Spleen (tissue), 7 donors: ENCODE results near the gene CACNA1C.

Experiments used
- CTCF ChIP-seq, 11 experiments: fragments of 200-600 bp in 7 of 11; fragments of 450-650 bp in 4 of 11; sonication (generic) in 4 of 11; IDR thresholded peaks in 8 of 11; conservative IDR thresholded peaks in 3 of 11; 1 replicate in 7 of 11; 2 replicates in 4 of 11; pipeline versions ENCODE4 v1.4.0 to v1.8.0; 2016 to 2021; ENCODE audit warnings: antibody characterized with exemption in 11 of 11, inconsistent platforms in 4 of 11, mild to moderate bottlenecking in 1 of 11
- POLR2A ChIP-seq, 3 donors: fragments of 450-650 bp; IDR thresholded peaks; one replicate each; pipeline ENCODE4 v1.5.1; 2017; ENCODE audit warnings: antibody characterized with exemption in 3 of 3, mild to moderate bottlenecking in 1 of 3
- donor health status: DM: no; HTN: no; CAD: no; lungs with moderate emphysema.
- donor health status: DM: no; HTN: no; CAD: no.
- donor health status: DM: no; HTN: no; CAD: no.

GRCh38 chr12:2261708-2262107, 208.9 kb downstream of the CACNA1C start:
- no peak for TF ChIP-seq POLR2A (IDR thresholded peaks at IDR 0.05)
- no peak for TF ChIP-seq CTCF (IDR thresholded peaks at IDR 0.05 in 8 of 11, conservative IDR thresholded peaks at IDR 0.05 in 3 of 11)
